Measurements from ENCODE around the gene WBP2.
"Not testable (repeated sequence)": the region's sequence is repeated elsewhere in the genome, so short reads cannot be mapped to it uniquely, and the experiment has no call there.

DNA sequence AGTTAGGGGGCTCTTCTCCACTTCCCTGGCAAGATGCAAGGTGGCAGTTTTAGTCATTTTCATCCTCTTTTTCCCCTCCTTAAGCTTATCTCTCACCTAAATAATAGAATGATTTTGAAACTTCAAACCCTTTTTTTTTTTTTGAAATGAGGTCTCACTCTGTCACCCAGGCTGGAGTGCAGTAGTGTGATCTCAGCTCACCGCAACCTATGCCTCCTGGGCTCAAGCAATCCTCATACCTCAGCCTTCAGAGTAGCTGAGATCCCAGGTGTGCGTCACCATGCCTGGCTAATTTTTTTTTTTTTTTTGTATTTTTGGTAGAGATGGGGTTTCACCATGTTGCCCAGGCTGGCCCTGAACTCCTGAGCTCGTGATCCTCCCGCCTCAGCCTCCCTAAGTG, 9.8 kb upstream of the WBP2 start:
- not testable (repeated sequence) for TF ChIP-seq ATF2 (tag by site-specific recombination; IDR thresholded peaks at IDR 0.05; ENCODE audit: low read depth); ZNF24 (tag by site-specific recombination; IDR thresholded peaks at IDR 0.05); ZNF302 (tag by site-specific recombination; IDR thresholded peaks at IDR 0.05; ENCODE audit: low read depth); ZNF596 (tag by site-specific recombination; IDR thresholded peaks at IDR 0.05); ZNF324 (tag by site-specific recombination; IDR thresholded peaks at IDR 0.05)
- TF ChIP-seq, protein P1, sequence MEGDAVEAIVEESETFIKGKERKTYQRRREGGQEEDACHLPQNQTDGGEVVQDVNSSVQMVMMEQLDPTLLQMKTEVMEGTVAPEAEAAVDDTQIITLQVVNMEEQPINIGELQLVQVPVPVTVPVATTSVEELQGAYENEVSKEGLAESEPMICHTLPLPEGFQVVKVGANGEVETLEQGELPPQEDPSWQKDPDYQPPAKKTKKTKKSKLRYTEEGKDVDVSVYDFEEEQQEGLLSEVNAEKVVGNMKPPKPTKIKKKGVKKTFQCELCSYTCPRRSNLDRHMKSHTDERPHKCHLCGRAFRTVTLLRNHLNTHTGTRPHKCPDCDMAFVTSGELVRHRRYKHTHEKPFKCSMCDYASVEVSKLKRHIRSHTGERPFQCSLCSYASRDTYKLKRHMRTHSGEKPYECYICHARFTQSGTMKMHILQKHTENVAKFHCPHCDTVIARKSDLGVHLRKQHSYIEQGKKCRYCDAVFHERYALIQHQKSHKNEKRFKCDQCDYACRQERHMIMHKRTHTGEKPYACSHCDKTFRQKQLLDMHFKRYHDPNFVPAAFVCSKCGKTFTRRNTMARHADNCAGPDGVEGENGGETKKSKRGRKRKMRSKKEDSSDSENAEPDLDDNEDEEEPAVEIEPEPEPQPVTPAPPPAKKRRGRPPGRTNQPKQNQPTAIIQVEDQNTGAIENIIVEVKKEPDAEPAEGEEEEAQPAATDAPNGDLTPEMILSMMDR (tag by site-specific recombination; IDR thresholded peaks at IDR 0.05), result not testable (repeated sequence)
- TF ChIP-seq, protein P2, sequence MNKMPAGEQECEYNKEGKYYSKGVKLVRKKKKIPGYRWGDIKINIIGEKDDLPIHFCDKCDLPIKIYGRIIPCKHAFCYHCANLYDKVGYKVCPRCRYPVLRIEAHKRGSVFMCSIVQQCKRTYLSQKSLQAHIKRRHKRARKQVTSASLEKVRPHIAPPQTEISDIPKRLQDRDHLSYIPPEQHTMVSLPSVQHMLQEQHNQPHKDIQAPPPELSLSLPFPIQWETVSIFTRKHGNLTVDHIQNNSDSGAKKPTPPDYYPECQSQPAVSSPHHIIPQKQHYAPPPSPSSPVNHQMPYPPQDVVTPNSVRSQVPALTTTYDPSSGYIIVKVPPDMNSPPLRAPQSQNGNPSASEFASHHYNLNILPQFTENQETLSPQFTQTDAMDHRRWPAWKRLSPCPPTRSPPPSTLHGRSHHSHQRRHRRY (tag by site-specific recombination; IDR thresholded peaks at IDR 0.05), result not testable (repeated sequence)

All from HEK293 (cell line).